ENCODE results near the gene TRIM36. TPM values are rescaled to one million over a fixed set of nuclear protein-coding genes. Genes with fewer than 3 reads are reported as not detected.
A peak's percentile ranks its signal among the peaks of the same experiment; 100 is the strongest.

Gene TRIM36
- total and polyA plus RNA-seq, 7 experiments from 2014 or later = 0.12 to 2.6 (median 0.32) TPM; not detected in 3

- Histone ChIP-seq H3K27me3 (ENCODE audit: control insufficient read depth in 2 of 2, insufficient read depth in 2 of 2, low read length in 2 of 2) (peaks cover 19 to 39% of the 10 kb centered on the region in 2 donors), H3K4me3 (ENCODE audit: low read length) (peak overlapping the region; percentile 70), H3K36me3 (ENCODE audit: control insufficient read depth in 2 of 3, insufficient read depth in 3 of 3, low read length in 3 of 3) (no peaks in the 10 kb centered on the region), H3K9me3 (ENCODE audit: control insufficient read depth in 2 of 3, low read length in 3 of 3) (peaks cover 0 to 12% (median 0%) of the 10 kb centered on the region in 3 experiments), H3K27ac (ENCODE audit: low read depth, low read length) (no peak overlapping the region), H3K4me1 (ENCODE audit: control insufficient read depth in 2 of 2, insufficient read depth in 2 of 2, low read length in 2 of 2) (peaks cover 9 to 11% of the 10 kb centered on the region in 2 donors)
- POLR2A ChIA-PET = no interaction called here
- Mint-ChIP-seq H3K27me3 (peaks cover 64 to 76% (median 73%) of the 10 kb centered on the region in 5 donors), H3K9me3 (peaks cover 3 to 30% (median 12%) of the 10 kb centered on the region in 11 donors), H3K4me3 (peak overlapping the region; percentile 66 to 89 (median 83)), H3K36me3 (peaks cover 0 to 7% (median 5%) of the 10 kb centered on the region in 5 donors), H3K4me1 (peaks cover 6 to 17% (median 12%) of the 10 kb centered on the region in 7 donors), H3K27ac (peak overlapping the region in 1 of 9 donors; percentile 16)
- CTCF ChIA-PET = no interaction called here
- ATAC-seq (no peak), DNase-seq (peak in 1 of 9 donors; percentile 16)
- intact Hi-C loops (cut with micrococcal nuclease) = loop anchor here (1.0 to 10.0 kb wide), 12 partner anchors 10 to 914 kb away; partner anchors contain the start of genes AP3S1 (in 2 of the 2), ATG12 (in 2 of the 2), COMMD10 (in 2 of the 2) and FEM1C (in 2 of the 2)
Observed at GRCh38 chr5:115170134-115170928, 623 bp upstream of the TRIM36 start.

DNA sequence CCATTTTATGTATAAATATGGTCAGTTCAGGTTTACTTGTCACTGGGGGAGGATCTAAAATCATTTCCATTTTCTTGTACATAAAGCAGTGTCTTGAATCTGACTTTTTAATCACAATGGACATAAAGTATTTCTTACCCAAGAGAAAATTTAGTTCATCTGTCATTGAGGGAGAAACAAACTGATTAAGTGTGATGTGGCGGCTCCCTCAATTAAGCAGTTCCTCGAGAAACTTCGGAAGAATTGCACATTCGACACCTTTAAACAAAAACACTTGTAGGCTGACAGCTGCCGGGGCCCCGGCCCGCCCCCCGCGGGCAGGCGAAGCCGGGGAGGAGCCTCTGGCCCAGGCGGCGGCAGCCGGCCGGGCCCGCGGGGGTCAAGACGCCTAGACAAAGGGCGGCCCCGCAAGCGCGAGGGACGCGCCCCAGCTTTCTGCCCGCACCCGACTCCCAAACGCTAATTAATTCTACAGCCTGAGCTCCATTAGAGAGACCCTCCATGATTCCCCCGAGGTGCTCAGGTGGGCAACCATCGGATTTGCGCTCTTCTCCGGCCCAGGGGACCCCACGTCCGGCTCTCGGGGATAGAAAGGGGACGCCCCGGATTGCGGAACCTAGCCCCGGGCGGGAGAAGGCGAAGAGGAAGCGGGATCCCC lies 750 bp downstream of the TRIM36 start:
- intact Hi-C loops (cut with micrococcal nuclease) = loop anchor here in 1 of 2 donors (2.0 kb wide), 1 partner anchor 128 kb away; the partner anchor contains the start of gene CCDC112
- Histone ChIP-seq H3K4me3 (ENCODE audit: low read length) (peak overlapping the region; percentile 70), H3K9me3 (ENCODE audit: control insufficient read depth in 2 of 3, low read length in 3 of 3) (peaks cover 0 to 12% (median 0%) of the 10 kb centered on the region in 3 experiments), H3K27me3 (ENCODE audit: control insufficient read depth in 2 of 2, insufficient read depth in 2 of 2, low read length in 2 of 2) (peaks cover 17 to 31% of the 10 kb centered on the region in 2 donors), H3K27ac (ENCODE audit: low read depth, low read length) (no peak overlapping the region), H3K4me1 (ENCODE audit: control insufficient read depth in 2 of 2, insufficient read depth in 2 of 2, low read length in 2 of 2) (peaks cover 9 to 11% of the 10 kb centered on the region in 2 donors), H3K36me3 (ENCODE audit: control insufficient read depth in 2 of 3, insufficient read depth in 3 of 3, low read length in 3 of 3) (no peaks in the 10 kb centered on the region)
- Mint-ChIP-seq H3K4me3 (peak overlapping the region; percentile 71 to 89 (median 84)), H3K9me3 (peaks cover 3 to 40% (median 12%) of the 10 kb centered on the region in 11 donors), H3K27me3 (peaks cover 60 to 74% (median 63%) of the 10 kb centered on the region in 5 donors), H3K27ac (peak overlapping the region in 1 of 9 donors; percentile 67), H3K36me3 (peaks cover 0 to 7% (median 5%) of the 10 kb centered on the region in 5 donors), H3K4me1 (peaks cover 6 to 17% (median 12%) of the 10 kb centered on the region in 7 donors)
- ATAC-seq = no peak
- POLR2A ChIA-PET = interaction anchor here (0.6 kb wide), 1 partner anchor 375 kb away, joined by 4 read pairs; no protein-coding TSS in a partner anchor
- DNase-seq = peak in 2 of 9 donors; percentile 11 to 16
- CTCF ChIA-PET = interaction anchor here (0.7 kb wide), 1 partner anchor 44 kb away, joined by 3 read pairs; no protein-coding TSS in a partner anchor

DNA sequence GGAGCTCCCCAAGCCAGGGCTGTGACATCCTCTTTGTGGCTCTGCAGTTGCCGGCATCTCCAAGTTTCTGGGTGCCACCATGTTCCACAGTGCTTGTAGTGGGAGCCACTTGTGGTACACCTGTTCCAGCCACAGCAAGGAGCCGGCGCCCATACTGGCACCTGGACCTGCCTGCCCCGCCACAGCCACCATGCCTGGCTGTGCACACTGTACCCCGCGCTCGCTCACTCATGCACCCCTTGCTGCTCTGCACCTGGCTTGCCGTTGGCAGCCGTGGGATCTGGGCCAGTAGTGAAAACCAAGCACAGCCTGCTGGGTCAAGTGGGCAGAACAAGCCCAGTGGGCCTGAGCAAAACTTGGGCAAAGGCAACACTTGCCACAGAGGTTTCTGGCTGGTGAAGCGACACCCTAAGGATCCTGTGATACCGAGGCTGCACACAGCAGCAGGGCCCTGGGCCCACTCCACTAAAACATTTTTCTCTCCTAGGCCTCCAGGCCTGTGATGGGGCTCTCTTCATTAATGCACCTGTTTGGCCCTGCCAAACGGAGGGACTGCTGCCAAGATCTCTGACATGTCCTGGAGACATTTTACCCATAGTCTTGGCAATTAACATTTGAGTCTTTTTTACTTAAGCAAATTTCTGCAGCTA lies 2.8 kb downstream of the TRIM36 start:
- peaks cover 17 to 28% of the 10 kb centered on the region in 2 donors for H3K27me3 ChIP-seq (ENCODE audit: control insufficient read depth in 2 of 2, insufficient read depth in 2 of 2, low read length in 2 of 2)
- CTCF ChIA-PET = no interaction called here
- POLR2A ChIA-PET = no interaction called here

DNA sequence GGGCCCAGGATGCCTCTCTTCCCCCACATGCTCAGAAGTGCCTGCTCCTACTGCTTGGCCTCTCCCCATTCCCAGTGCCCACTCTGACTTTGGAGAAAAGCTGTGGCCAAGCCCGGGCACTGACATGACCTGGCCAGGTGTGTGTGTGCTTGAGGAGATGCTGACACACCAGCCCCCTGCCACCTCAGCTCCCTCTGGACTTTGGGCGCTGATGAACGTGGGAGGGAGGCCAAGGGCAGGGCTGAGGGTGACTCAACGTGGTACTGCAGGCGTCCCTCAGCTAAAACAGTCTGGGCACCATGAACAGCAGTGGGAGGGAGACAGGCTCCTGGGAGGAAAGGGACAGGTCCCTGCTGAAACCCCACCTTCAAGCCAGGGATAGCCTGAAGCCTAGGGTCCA lies 3.9 kb downstream of the TRIM36 start:
- H3K4me1 ChIP-seq (ENCODE audit: control insufficient read depth in 2 of 2, insufficient read depth in 2 of 2, low read length in 2 of 2) = peaks cover 5 to 6% of the 10 kb centered on the region in 2 donors
- no peak overlapping the region for H3K4me3 Mint-ChIP-seq
- ATAC-seq = no peak
- intact Hi-C loops (cut with micrococcal nuclease) = no loop called here
- peaks cover 0 to 7% (median 5%) of the 10 kb centered on the region in 5 donors for H3K36me3 Mint-ChIP-seq
- POLR2A ChIA-PET = no interaction called here
- H3K9me3 Mint-ChIP-seq = peaks cover 3 to 40% (median 11%) of the 10 kb centered on the region in 11 donors
- no peak overlapping the region for H3K27ac ChIP-seq (ENCODE audit: low read depth, low read length)
- no peak for DNase-seq
- peaks cover 0 to 12% (median 0%) of the 10 kb centered on the region in 3 experiments for H3K9me3 ChIP-seq (ENCODE audit: control insufficient read depth in 2 of 3, low read length in 3 of 3)
- H3K4me3 ChIP-seq (ENCODE audit: low read length) = no peak overlapping the region
- H3K36me3 ChIP-seq (ENCODE audit: control insufficient read depth in 2 of 3, insufficient read depth in 3 of 3, low read length in 3 of 3) = no peaks in the 10 kb centered on the region
- no peak overlapping the region for H3K27ac Mint-ChIP-seq
- CTCF ChIA-PET = no interaction called here
- peaks cover 46 to 65% (median 50%) of the 10 kb centered on the region in 5 donors for H3K27me3 Mint-ChIP-seq
- peaks cover 6 to 18% of the 10 kb centered on the region in 2 donors for H3K27me3 ChIP-seq (ENCODE audit: control insufficient read depth in 2 of 2, insufficient read depth in 2 of 2, low read length in 2 of 2)
- peaks cover 2 to 11% (median 9%) of the 10 kb centered on the region in 7 donors for H3K4me1 Mint-ChIP-seq

More for the DNA sequence above, 2.8 kb downstream of the TRIM36 start:
- Histone ChIP-seq H3K36me3 (ENCODE audit: control insufficient read depth in 2 of 3, insufficient read depth in 3 of 3, low read length in 3 of 3) (no peaks in the 10 kb centered on the region), H3K9me3 (ENCODE audit: control insufficient read depth in 2 of 3, low read length in 3 of 3) (peaks cover 0 to 12% (median 0%) of the 10 kb centered on the region in 3 experiments), H3K27ac (ENCODE audit: low read depth, low read length) (no peak overlapping the region), H3K4me3 (ENCODE audit: low read length) (no peak overlapping the region), H3K4me1 (ENCODE audit: control insufficient read depth in 2 of 2, insufficient read depth in 2 of 2, low read length in 2 of 2) (peaks cover 9 to 11% of the 10 kb centered on the region in 2 donors)
- peaks cover 49 to 68% (median 58%) of the 10 kb centered on the region in 5 donors for H3K27me3 Mint-ChIP-seq
- no peak overlapping the region for H3K27ac Mint-ChIP-seq
- intact Hi-C loops (cut with micrococcal nuclease) = no loop called here
- H3K9me3 Mint-ChIP-seq = peaks cover 3 to 40% (median 12%) of the 10 kb centered on the region in 11 donors
- no peak overlapping the region for H3K4me3 Mint-ChIP-seq
- no peak for ATAC-seq
- no peak for DNase-seq
- peaks cover 6 to 17% (median 12%) of the 10 kb centered on the region in 7 donors for H3K4me1 Mint-ChIP-seq
- peaks cover 0 to 7% (median 5%) of the 10 kb centered on the region in 5 donors for H3K36me3 Mint-ChIP-seq

GRCh38 chr5:115160975-115161475 lies 8.7 kb downstream of the TRIM36 start:
- DNase-seq (no peak), ATAC-seq (no peak)
- ChIA-PET CTCF (no interaction called here), POLR2A (no interaction called here)
- H3K4me3 ChIP-seq (ENCODE audit: low read length) = no peak overlapping the region
- no peak overlapping the region for H3K27ac ChIP-seq (ENCODE audit: low read depth, low read length)
- H3K27me3 ChIP-seq (ENCODE audit: control insufficient read depth in 2 of 2, insufficient read depth in 2 of 2, low read length in 2 of 2) = peaks cover 0 to under 1% of the 10 kb centered on the region in 2 donors
- no peaks in the 10 kb centered on the region for H3K36me3 Mint-ChIP-seq
- H3K27me3 Mint-ChIP-seq = peaks cover 40 to 70% (median 44%) of the 10 kb centered on the region in 5 donors
- no peak overlapping the region for H3K27ac Mint-ChIP-seq
- no peak overlapping the region for H3K4me3 Mint-ChIP-seq
- no peaks in the 10 kb centered on the region for H3K4me1 ChIP-seq (ENCODE audit: control insufficient read depth in 2 of 2, insufficient read depth in 2 of 2, low read length in 2 of 2)
- no peaks in the 10 kb centered on the region for H3K36me3 ChIP-seq (ENCODE audit: control insufficient read depth in 2 of 3, insufficient read depth in 3 of 3, low read length in 3 of 3)
- no peaks in the 10 kb centered on the region for H3K4me1 Mint-ChIP-seq
- H3K9me3 Mint-ChIP-seq = peaks cover 0 to 13% (median 0%) of the 10 kb centered on the region in 11 donors
- intact Hi-C loops (cut with micrococcal nuclease) = no loop called here
- H3K9me3 ChIP-seq (ENCODE audit: control insufficient read depth in 2 of 3, low read length in 3 of 3) = peaks cover 0 to 4% (median 0%) of the 10 kb centered on the region in 3 experiments
